ENCODE results near the gene TRIM14.

DNA sequence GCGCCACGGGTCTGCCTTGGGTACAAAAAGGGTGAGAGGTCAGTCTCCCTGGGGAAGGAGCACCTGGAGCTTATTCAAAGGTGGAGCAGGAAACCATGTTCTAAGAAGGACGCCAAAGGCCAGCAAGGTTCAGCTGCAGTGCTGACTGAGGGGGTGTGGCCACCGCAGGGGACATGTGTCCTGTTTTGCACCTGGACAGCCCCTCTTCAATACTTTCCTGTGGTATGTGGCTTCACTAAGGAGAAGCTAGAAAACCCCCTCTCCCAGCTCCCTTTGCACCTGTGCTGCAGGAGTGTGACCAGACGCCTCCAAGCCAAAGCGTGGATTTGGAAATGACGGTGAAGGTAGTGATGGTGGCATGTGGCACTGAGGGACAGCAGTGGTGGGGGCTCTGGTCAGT lies 23.6 kb downstream of the TRIM14 start:
- TF ChIP-seq SPI1 (IDR thresholded peaks at IDR 0.05; ENCODE audit: borderline replicate concordance, insufficient read depth, low read depth, low read length): no peak
- no peak for TF ChIP-seq TAF1 (IDR thresholded peaks at IDR 0.05; ENCODE audit: borderline replicate concordance, low read depth, low read length)
- TF ChIP-seq, protein P1, sequence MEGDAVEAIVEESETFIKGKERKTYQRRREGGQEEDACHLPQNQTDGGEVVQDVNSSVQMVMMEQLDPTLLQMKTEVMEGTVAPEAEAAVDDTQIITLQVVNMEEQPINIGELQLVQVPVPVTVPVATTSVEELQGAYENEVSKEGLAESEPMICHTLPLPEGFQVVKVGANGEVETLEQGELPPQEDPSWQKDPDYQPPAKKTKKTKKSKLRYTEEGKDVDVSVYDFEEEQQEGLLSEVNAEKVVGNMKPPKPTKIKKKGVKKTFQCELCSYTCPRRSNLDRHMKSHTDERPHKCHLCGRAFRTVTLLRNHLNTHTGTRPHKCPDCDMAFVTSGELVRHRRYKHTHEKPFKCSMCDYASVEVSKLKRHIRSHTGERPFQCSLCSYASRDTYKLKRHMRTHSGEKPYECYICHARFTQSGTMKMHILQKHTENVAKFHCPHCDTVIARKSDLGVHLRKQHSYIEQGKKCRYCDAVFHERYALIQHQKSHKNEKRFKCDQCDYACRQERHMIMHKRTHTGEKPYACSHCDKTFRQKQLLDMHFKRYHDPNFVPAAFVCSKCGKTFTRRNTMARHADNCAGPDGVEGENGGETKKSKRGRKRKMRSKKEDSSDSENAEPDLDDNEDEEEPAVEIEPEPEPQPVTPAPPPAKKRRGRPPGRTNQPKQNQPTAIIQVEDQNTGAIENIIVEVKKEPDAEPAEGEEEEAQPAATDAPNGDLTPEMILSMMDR (IDR thresholded peaks at IDR 0.05 in 2 of 3, conservative IDR thresholded peaks at IDR 0.05 in 1 of 3; ENCODE audit: control insufficient read depth in 2 of 3, extremely low read depth in 1 of 3, insufficient read depth in 1 of 3, low read depth in 3 of 3, low read length in 3 of 3): no peak
- TF ChIP-seq FOXK2 (IDR thresholded peaks at IDR 0.05): no peak
- TF ChIP-seq, protein P2, sequence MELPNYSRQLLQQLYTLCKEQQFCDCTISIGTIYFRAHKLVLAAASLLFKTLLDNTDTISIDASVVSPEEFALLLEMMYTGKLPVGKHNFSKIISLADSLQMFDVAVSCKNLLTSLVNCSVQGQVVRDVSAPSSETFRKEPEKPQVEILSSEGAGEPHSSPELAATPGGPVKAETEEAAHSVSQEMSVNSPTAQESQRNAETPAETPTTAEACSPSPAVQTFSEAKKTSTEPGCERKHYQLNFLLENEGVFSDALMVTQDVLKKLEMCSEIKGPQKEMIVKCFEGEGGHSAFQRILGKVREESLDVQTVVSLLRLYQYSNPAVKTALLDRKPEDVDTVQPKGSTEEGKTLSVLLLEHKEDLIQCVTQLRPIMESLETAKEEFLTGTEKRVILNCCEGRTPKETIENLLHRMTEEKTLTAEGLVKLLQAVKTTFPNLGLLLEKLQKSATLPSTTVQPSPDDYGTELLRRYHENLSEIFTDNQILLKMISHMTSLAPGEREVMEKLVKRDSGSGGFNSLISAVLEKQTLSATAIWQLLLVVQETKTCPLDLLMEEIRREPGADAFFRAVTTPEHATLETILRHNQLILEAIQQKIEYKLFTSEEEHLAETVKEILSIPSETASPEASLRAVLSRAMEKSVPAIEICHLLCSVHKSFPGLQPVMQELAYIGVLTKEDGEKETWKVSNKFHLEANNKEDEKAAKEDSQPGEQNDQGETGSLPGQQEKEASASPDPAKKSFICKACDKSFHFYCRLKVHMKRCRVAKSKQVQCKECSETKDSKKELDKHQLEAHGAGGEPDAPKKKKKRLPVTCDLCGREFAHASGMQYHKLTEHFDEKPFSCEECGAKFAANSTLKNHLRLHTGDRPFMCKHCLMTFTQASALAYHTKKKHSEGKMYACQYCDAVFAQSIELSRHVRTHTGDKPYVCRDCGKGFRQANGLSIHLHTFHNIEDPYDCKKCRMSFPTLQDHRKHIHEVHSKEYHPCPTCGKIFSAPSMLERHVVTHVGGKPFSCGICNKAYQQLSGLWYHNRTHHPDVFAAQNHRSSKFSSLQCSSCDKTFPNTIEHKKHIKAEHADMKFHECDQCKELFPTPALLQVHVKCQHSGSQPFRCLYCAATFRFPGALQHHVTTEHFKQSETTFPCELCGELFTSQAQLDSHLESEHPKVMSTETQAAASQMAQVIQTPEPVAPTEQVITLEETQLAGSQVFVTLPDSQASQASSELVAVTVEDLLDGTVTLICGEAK (IDR thresholded peaks at IDR 0.05; ENCODE audit: borderline replicate concordance): no peak
- no peak for TF ChIP-seq BHLHE40 (IDR thresholded peaks at IDR 0.05; ENCODE audit: borderline replicate concordance in 1 of 2, low read depth in 2 of 2, low read length in 1 of 2)
- TF ChIP-seq CREM (IDR thresholded peaks at IDR 0.05; ENCODE audit: low read depth): no peak
- TF ChIP-seq GABPA (IDR thresholded peaks at IDR 0.05; ENCODE audit: low read depth): no peak
- TF ChIP-seq POLR2A (IDR thresholded peaks at IDR 0.05; ENCODE audit: low read depth, low read length): no peak
- no peak for TF ChIP-seq MYC (IDR thresholded peaks at IDR 0.05; ENCODE audit: insufficient read depth, insufficient read length, insufficient replicate concordance, low read length, severe bottlenecking)
- no peak for TF ChIP-seq RAD51 (IDR thresholded peaks at IDR 0.05)
- TF ChIP-seq, protein P3, sequence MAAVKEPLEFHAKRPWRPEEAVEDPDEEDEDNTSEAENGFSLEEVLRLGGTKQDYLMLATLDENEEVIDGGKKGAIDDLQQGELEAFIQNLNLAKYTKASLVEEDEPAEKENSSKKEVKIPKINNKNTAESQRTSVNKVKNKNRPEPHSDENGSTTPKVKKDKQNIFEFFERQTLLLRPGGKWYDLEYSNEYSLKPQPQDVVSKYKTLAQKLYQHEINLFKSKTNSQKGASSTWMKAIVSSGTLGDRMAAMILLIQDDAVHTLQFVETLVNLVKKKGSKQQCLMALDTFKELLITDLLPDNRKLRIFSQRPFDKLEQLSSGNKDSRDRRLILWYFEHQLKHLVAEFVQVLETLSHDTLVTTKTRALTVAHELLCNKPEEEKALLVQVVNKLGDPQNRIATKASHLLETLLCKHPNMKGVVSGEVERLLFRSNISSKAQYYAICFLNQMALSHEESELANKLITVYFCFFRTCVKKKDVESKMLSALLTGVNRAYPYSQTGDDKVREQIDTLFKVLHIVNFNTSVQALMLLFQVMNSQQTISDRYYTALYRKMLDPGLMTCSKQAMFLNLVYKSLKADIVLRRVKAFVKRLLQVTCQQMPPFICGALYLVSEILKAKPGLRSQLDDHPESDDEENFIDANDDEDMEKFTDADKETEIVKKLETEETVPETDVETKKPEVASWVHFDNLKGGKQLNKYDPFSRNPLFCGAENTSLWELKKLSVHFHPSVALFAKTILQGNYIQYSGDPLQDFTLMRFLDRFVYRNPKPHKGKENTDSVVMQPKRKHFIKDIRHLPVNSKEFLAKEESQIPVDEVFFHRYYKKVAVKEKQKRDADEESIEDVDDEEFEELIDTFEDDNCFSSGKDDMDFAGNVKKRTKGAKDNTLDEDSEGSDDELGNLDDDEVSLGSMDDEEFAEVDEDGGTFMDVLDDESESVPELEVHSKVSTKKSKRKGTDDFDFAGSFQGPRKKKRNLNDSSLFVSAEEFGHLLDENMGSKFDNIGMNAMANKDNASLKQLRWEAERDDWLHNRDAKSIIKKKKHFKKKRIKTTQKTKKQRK (IDR thresholded peaks at IDR 0.05; ENCODE audit: low read depth, low read length): no peak
- TF ChIP-seq, protein P4, sequence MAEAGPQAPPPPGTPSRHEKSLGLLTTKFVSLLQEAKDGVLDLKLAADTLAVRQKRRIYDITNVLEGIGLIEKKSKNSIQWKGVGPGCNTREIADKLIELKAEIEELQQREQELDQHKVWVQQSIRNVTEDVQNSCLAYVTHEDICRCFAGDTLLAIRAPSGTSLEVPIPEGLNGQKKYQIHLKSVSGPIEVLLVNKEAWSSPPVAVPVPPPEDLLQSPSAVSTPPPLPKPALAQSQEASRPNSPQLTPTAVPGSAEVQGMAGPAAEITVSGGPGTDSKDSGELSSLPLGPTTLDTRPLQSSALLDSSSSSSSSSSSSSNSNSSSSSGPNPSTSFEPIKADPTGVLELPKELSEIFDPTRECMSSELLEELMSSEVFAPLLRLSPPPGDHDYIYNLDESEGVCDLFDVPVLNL (IDR thresholded peaks at IDR 0.05; ENCODE audit: low read depth, low read length): no peak
